HepG2 (cell line): Measurements from ENCODE around the gene PSMB10. TPM values are rescaled to one million over a fixed set of nuclear protein-coding genes. Genes with fewer than 3 reads are reported as not detected.
A peak's percentile ranks its signal among the peaks of the same experiment; 100 is the strongest.

Experiments
- DDIT3 ChIP-seq: sonication (generic); formaldehyde crosslinking; IDR thresholded peaks from 2 replicates; pipeline ENCODE4 v1.4.0; 2020; ENCODE audit warnings: mild to moderate bottlenecking, missing genetic modification reagents
- KDM3A ChIP-seq: IDR thresholded peaks from 2 replicates; pipeline ENCODE4 v1.6.1; 2018; ENCODE audit warnings: low read depth, missing compliant biosample characterization
- KIAA2018 ChIP-seq: sonication (generic); formaldehyde crosslinking; IDR thresholded peaks from 2 replicates; pipeline ENCODE4 v1.5.0; 2020; ENCODE audit warnings: mild to moderate bottlenecking, missing genetic modification reagents, borderline replicate concordance
- KLF16 ChIP-seq, 2 experiments: sonication (generic) in 1 of 2; formaldehyde crosslinking in 1 of 2; IDR thresholded peaks; 2 replicates each; pipeline versions ENCODE4 v1.6.1 to v1.8.0; 2016 to 2023; ENCODE audit warnings: missing genetic modification reagents in 2 of 2, missing compliant biosample characterization in 1 of 2
- LBX2 ChIP-seq: sonication (generic); formaldehyde crosslinking; IDR thresholded peaks from 2 replicates; pipeline ENCODE4 v1.5.0; 2020; ENCODE audit warnings: missing genetic modification reagents, mild to moderate bottlenecking, borderline replicate concordance
- MNT ChIP-seq: fragments of 450-650 bp; IDR thresholded peaks from 2 replicates; pipeline ENCODE4 v1.6.1; 2016
- NCOA2 ChIP-seq: sonication (generic); formaldehyde crosslinking; IDR thresholded peaks from 2 replicates; pipeline ENCODE4 v1.8.0; 2022; ENCODE audit warnings: inconsistent platforms
- PRDM15 ChIP-seq: sonication (generic); formaldehyde crosslinking; IDR thresholded peaks from 2 replicates; pipeline ENCODE4 v1.4.0; 2020; ENCODE audit warnings: missing genetic modification reagents
- SIX4 ChIP-seq: sonication (generic); formaldehyde crosslinking; IDR thresholded peaks from 2 replicates; pipeline ENCODE4 v1.4.0; 2020; ENCODE audit warnings: missing genetic modification reagents
- TARDBP ChIP-seq: sonication (generic); formaldehyde crosslinking; IDR thresholded peaks from 2 replicates; pipeline ENCODE4 v1.8.0; 2022; ENCODE audit warnings: mild to moderate bottlenecking, missing genetic modification reagents
- ZEB1 ChIP-seq: IDR thresholded peaks from 2 replicates; pipeline ENCODE4 v1.6.1; 2012; ENCODE audit warnings: mild to moderate bottlenecking, low read depth, inconsistent platforms; ENCODE audit not compliant: insufficient replicate concordance
- ZNF331 ChIP-seq: sonication (generic); formaldehyde crosslinking; IDR thresholded peaks from 2 replicates; pipeline ENCODE4 v1.4.0; 2020; ENCODE audit warnings: missing genetic modification reagents
- ZNF33A ChIP-seq: sonication (generic); formaldehyde crosslinking; IDR thresholded peaks from 2 replicates; pipeline ENCODE4 v1.5.1; 2020; ENCODE audit warnings: missing genetic modification reagents, mild to moderate bottlenecking, moderate library complexity, borderline replicate concordance
- ZNF577 ChIP-seq: sonication (generic); formaldehyde crosslinking; IDR thresholded peaks from 2 replicates; pipeline ENCODE4 v1.4.0; 2020; ENCODE audit warnings: mild to moderate bottlenecking, low read depth, missing genetic modification reagents, borderline replicate concordance
- ZNF761 ChIP-seq: sonication (generic); formaldehyde crosslinking; conservative IDR thresholded peaks from 2 replicates; pipeline ENCODE4 v1.4.0; 2020; ENCODE audit warnings: mild to moderate bottlenecking, missing genetic modification reagents
- ZSCAN31 ChIP-seq: sonication (generic); formaldehyde crosslinking; IDR thresholded peaks from 2 replicates; pipeline ENCODE4 v1.5.0; 2020; ENCODE audit warnings: low read depth, mild to moderate bottlenecking, missing genetic modification reagents
- polyA plus RNA-seq, 8 experiments: library from polyadenylated mRNA; depleted of rRNA in 3 of 8; stranded (reverse) in 7 of 8; unstranded in 1 of 8; fragments of >200 nt; fragmentation: Illumina TruSeq in 4 of 8; extraction: Trizol in 4 of 8; gene quantifications; 2 replicates each; pipeline versions ENCODE4 v1.2.1 to v1.2.3, GENCODE V29; 2011 to 2016; ENCODE audit warnings: low read depth in 4 of 8, missing spikeins in 1 of 8, mixed read lengths in 1 of 8; ENCODE audit not compliant: insufficient read depth in 1 of 8
- total RNA-seq, 5 experiments: library from RNA; depleted of rRNA; stranded (reverse); fragments of >200 nt; fragmentation: Illumina TruSeq; extraction: Trizol; gene quantifications; 2 replicates each; pipeline ENCODE4 v1.2.3, GENCODE V29; 2016; ENCODE audit warnings: low read depth in 1 of 5

PSMB10 gene
- total and polyA plus RNA-seq, 2 of the 13 experiments (the other 11 are each of a cell fraction or from before 2014, with no cell fraction given): 12.7 to 65.9 TPM

GRCh38 chr16:67943256-67943618, 6.6 kb upstream of the PSMB10 start (continued):
- 0 out of 2 replicates have a peak, but pooled peaks have one; percentile 31 for TF ChIP-seq KIAA2018 (CRISPR knock-in tag)
- TF ChIP-seq DDIT3 (CRISPR knock-in tag): no peak
- TF ChIP-seq SIX4 (CRISPR knock-in tag): no peak; the same call in 1 of the 2 replicates
- TF ChIP-seq ZNF33A (CRISPR knock-in tag): no peak
- TF ChIP-seq KDM3A: no peak
- peak; percentile 76 for TF ChIP-seq NCOA2 (CRISPR knock-in tag)
- no peak for TF ChIP-seq ZNF577 (CRISPR knock-in tag)
- TF ChIP-seq ZSCAN31 (CRISPR knock-in tag): no peak; the same call in 1 of the 2 replicates
- peak; percentile 82; the same call in 1 of the 2 replicates for TF ChIP-seq TARDBP (CRISPR knock-in tag)
- TF ChIP-seq KLF16 (CRISPR knock-in tag; IDR thresholded peaks at IDR 0.05): no peak
- peak; percentile 63; the same call in 1 of the 2 replicates for TF ChIP-seq ZNF761 (CRISPR knock-in tag)
- TF ChIP-seq ZNF331 (CRISPR knock-in tag): 0 out of 2 replicates have a peak, but pooled peaks have one; percentile 46
- no peak for TF ChIP-seq PRDM15 (CRISPR knock-in tag)
- no peak for TF ChIP-seq ZEB1
- TF ChIP-seq LBX2: 0 out of 2 replicates have a peak, but pooled peaks have one; percentile 24
- no peak for TF ChIP-seq MNT
